ENCODE results near the gene AURKA. TPM values are rescaled to one million over a fixed set of nuclear protein-coding genes. Genes with fewer than 3 reads are reported as not detected.

Gene AURKA
- total and polyA plus RNA-seq, 7 experiments from 2014 or later, result 0.43 to 44.1 (median 1.1) TPM

- Histone ChIP-seq H3K4me1 (ENCODE audit: control insufficient read depth in 2 of 2, insufficient read depth in 2 of 2, low read length in 2 of 2) (peaks cover 28 to 34% of the 10 kb centered on the region in 2 donors), H3K4me3 (ENCODE audit: low read length) (no peak overlapping the region), H3K9me3 (ENCODE audit: control insufficient read depth in 2 of 3, low read length in 3 of 3) (no peaks in the 10 kb centered on the region), H3K27ac (ENCODE audit: low read depth, low read length) (no peak overlapping the region), H3K36me3 (ENCODE audit: control insufficient read depth in 2 of 3, insufficient read depth in 3 of 3, low read length in 3 of 3) (peaks cover 0 to 22% (median 3%) of the 10 kb centered on the region in 3 experiments), H3K27me3 (ENCODE audit: control insufficient read depth in 2 of 2, insufficient read depth in 2 of 2, low read length in 2 of 2) (no peaks in the 10 kb centered on the region)
- peak overlapping the region in 1 of 10 donors; percentile 14 for H3K4me3 Mint-ChIP-seq
- CTCF ChIA-PET, result interaction anchor here (0.6 to 1.1 kb wide), 2 partner anchors 36 to 81 kb away, joined by 3 to 9 read pairs; no protein-coding TSS in a partner anchor
- H3K27ac Mint-ChIP-seq, result peak overlapping the region in 2 of 9 donors; percentile 7 to 11
- DNase-seq (no peak), ATAC-seq (peak; percentile 76)
- POLR2A ChIA-PET, result interaction anchor here (0.7 to 4.9 kb wide), 4 partner anchors 9 to 21 kb away, joined by 3 to 24 read pairs (median 5); partner anchors contain the start of gene CASS4
- peaks cover 0 to 51% (median 17%) of the 10 kb centered on the region in 5 donors for H3K36me3 Mint-ChIP-seq
- intact Hi-C loops (cut with micrococcal nuclease), result no loop called here
- no peaks in the 10 kb centered on the region for H3K27me3 Mint-ChIP-seq
- peaks cover 29 to 75% (median 60%) of the 10 kb centered on the region in 7 donors for H3K4me1 Mint-ChIP-seq
- H3K9me3 Mint-ChIP-seq, result peaks cover 0 to 2% (median 0%) of the 10 kb centered on the region in 11 donors
Observed at GRCh38 chr20:56433880-56434255, 41.9 kb upstream of the AURKA start.

GRCh38 chr20:56433221-56433879, 41.3 kb upstream of the AURKA start:
- Mint-ChIP-seq H3K9me3 (peaks cover 0 to 2% (median 0%) of the 10 kb centered on the region in 11 donors), H3K36me3 (peaks cover 0 to 55% (median 17%) of the 10 kb centered on the region in 5 donors), H3K4me1 (peaks cover 34 to 75% (median 63%) of the 10 kb centered on the region in 7 donors), H3K4me3 (no peak overlapping the region), H3K27me3 (no peaks in the 10 kb centered on the region), H3K27ac (peak overlapping the region in 4 of 9 donors; percentile 7 to 76 (median 40))
- Histone ChIP-seq H3K4me1 (ENCODE audit: control insufficient read depth in 2 of 2, insufficient read depth in 2 of 2, low read length in 2 of 2) (peaks cover 27 to 30% of the 10 kb centered on the region in 2 donors), H3K27ac (ENCODE audit: low read depth, low read length) (no peak overlapping the region), H3K9me3 (ENCODE audit: control insufficient read depth in 2 of 3, low read length in 3 of 3) (no peaks in the 10 kb centered on the region), H3K4me3 (ENCODE audit: low read length) (no peak overlapping the region), H3K36me3 (ENCODE audit: control insufficient read depth in 2 of 3, insufficient read depth in 3 of 3, low read length in 3 of 3) (peaks cover 0 to 19% (median 3%) of the 10 kb centered on the region in 3 experiments), H3K27me3 (ENCODE audit: control insufficient read depth in 2 of 2, insufficient read depth in 2 of 2, low read length in 2 of 2) (no peaks in the 10 kb centered on the region)
- ChIA-PET POLR2A (interaction anchor here (0.7 to 4.9 kb wide), 5 partner anchors 8 to 20 kb away, joined by 3 to 24 read pairs (median 4); partner anchors contain the start of gene CASS4), CTCF (no interaction called here)
- intact Hi-C loops (cut with micrococcal nuclease), result no loop called here
- ATAC-seq (no peak), DNase-seq (no peak)

GRCh38 chr20:56431471-56431870, 39.5 kb upstream of the AURKA start:
- Histone ChIP-seq H3K27ac (ENCODE audit: low read depth, low read length) (no peak overlapping the region), H3K27me3 (ENCODE audit: control insufficient read depth in 2 of 2, insufficient read depth in 2 of 2, low read length in 2 of 2) (no peaks in the 10 kb centered on the region), H3K4me1 (ENCODE audit: control insufficient read depth in 2 of 2, insufficient read depth in 2 of 2, low read length in 2 of 2) (peaks cover 22 to 26% of the 10 kb centered on the region in 2 donors), H3K9me3 (ENCODE audit: control insufficient read depth in 2 of 3, low read length in 3 of 3) (no peaks in the 10 kb centered on the region), H3K36me3 (ENCODE audit: control insufficient read depth in 2 of 3, insufficient read depth in 3 of 3, low read length in 3 of 3) (peaks cover 0 to under 1% (median 0%) of the 10 kb centered on the region in 3 experiments), H3K4me3 (ENCODE audit: low read length) (no peak overlapping the region)
- DNase-seq, result no peak
- intact Hi-C loops (cut with micrococcal nuclease), result no loop called here
- peak overlapping the region in 3 of 10 donors; percentile 15 to 96 (median 84) for H3K4me3 Mint-ChIP-seq
- CTCF ChIA-PET, result no interaction called here
- POLR2A ChIA-PET, result interaction anchor here (0.6 to 4.9 kb wide), 3 partner anchors 8 to 19 kb away, joined by 3 to 24 read pairs (median 6); partner anchors contain the start of gene CASS4
- H3K4me1 Mint-ChIP-seq, result peaks cover 37 to 80% (median 70%) of the 10 kb centered on the region in 7 donors
- H3K9me3 Mint-ChIP-seq, result peaks cover 0 to 2% (median 0%) of the 10 kb centered on the region in 11 donors
- no peaks in the 10 kb centered on the region for H3K27me3 Mint-ChIP-seq
- H3K27ac Mint-ChIP-seq, result peak overlapping the region in 2 of 9 donors; percentile 21 to 94
- peaks cover 0 to 49% (median 22%) of the 10 kb centered on the region in 5 donors for H3K36me3 Mint-ChIP-seq
- no peak for ATAC-seq

GRCh38 chr20:56430957-56431356, 38.9 kb upstream of the AURKA start:
- DNase-seq (no peak), ATAC-seq (no peak)
- Histone ChIP-seq H3K36me3 (ENCODE audit: control insufficient read depth in 2 of 3, insufficient read depth in 3 of 3, low read length in 3 of 3) (no peaks in the 10 kb centered on the region), H3K4me1 (ENCODE audit: control insufficient read depth in 2 of 2, insufficient read depth in 2 of 2, low read length in 2 of 2) (peaks cover 22 to 26% of the 10 kb centered on the region in 2 donors), H3K27ac (ENCODE audit: low read depth, low read length) (no peak overlapping the region), H3K4me3 (ENCODE audit: low read length) (no peak overlapping the region), H3K27me3 (ENCODE audit: control insufficient read depth in 2 of 2, insufficient read depth in 2 of 2, low read length in 2 of 2) (no peaks in the 10 kb centered on the region), H3K9me3 (ENCODE audit: control insufficient read depth in 2 of 3, low read length in 3 of 3) (no peaks in the 10 kb centered on the region)
- peaks cover 0 to 50% (median 24%) of the 10 kb centered on the region in 5 donors for H3K36me3 Mint-ChIP-seq
- H3K4me3 Mint-ChIP-seq, result peak overlapping the region in 5 of 10 donors; percentile 2 to 96 (median 84)
- ChIA-PET POLR2A (interaction anchor here (1.2 to 4.9 kb wide), 4 partner anchors 9 to 18 kb away, joined by 6 to 24 read pairs (median 7); partner anchors contain the start of gene CASS4), CTCF (no interaction called here)
- peaks cover 37 to 84% (median 75%) of the 10 kb centered on the region in 7 donors for H3K4me1 Mint-ChIP-seq
- H3K9me3 Mint-ChIP-seq, result peaks cover 0 to 2% (median 0%) of the 10 kb centered on the region in 11 donors
- intact Hi-C loops (cut with micrococcal nuclease), result loop anchor here in 1 of 2 donors (1.0 kb wide), 1 partner anchor 9 kb away; no protein-coding TSS in a partner anchor
- H3K27ac Mint-ChIP-seq, result peak overlapping the region in 8 of 9 donors; percentile 9 to 99 (median 94)
- H3K27me3 Mint-ChIP-seq, result no peaks in the 10 kb centered on the region

GRCh38 chr20:56430461-56430860, 38.4 kb upstream of the AURKA start:
- H3K27ac ChIP-seq (ENCODE audit: low read depth, low read length), result peak overlapping the region; percentile 76
- Mint-ChIP-seq H3K4me3 (peak overlapping the region in 9 of 10 donors; percentile 77 to 96 (median 88)), H3K9me3 (peaks cover 0 to 2% (median 0%) of the 10 kb centered on the region in 11 donors), H3K27me3 (no peaks in the 10 kb centered on the region), H3K36me3 (peaks cover 0 to 52% (median 26%) of the 10 kb centered on the region in 5 donors), H3K4me1 (peaks cover 37 to 87% (median 78%) of the 10 kb centered on the region in 7 donors), H3K27ac (peak overlapping the region; percentile 84 to 99 (median 94))
- ChIA-PET CTCF (interaction anchor here (0.6 kb wide), 1 partner anchor 9 kb away, joined by 3 read pairs; no protein-coding TSS in a partner anchor), POLR2A (interaction anchor here (0.6 to 4.9 kb wide), 6 partner anchors 9 to 18 kb away, joined by 3 to 24 read pairs (median 6); partner anchors contain the start of gene CASS4)
- H3K4me3 ChIP-seq (ENCODE audit: low read length), result no peak overlapping the region
- no peaks in the 10 kb centered on the region for H3K9me3 ChIP-seq (ENCODE audit: control insufficient read depth in 2 of 3, low read length in 3 of 3)
- no peaks in the 10 kb centered on the region for H3K36me3 ChIP-seq (ENCODE audit: control insufficient read depth in 2 of 3, insufficient read depth in 3 of 3, low read length in 3 of 3)
- peaks cover 22 to 26% of the 10 kb centered on the region in 2 donors for H3K4me1 ChIP-seq (ENCODE audit: control insufficient read depth in 2 of 2, insufficient read depth in 2 of 2, low read length in 2 of 2)
- DNase-seq (no peak), ATAC-seq (no peak)
- no peaks in the 10 kb centered on the region for H3K27me3 ChIP-seq (ENCODE audit: control insufficient read depth in 2 of 2, insufficient read depth in 2 of 2, low read length in 2 of 2)
- intact Hi-C loops (cut with micrococcal nuclease), result loop anchor here in 1 of 2 donors (1.0 kb wide), 1 partner anchor 10 kb away; no protein-coding TSS in a partner anchor

GRCh38 chr20:56429941-56430340, 37.9 kb upstream of the AURKA start:
- Histone ChIP-seq H3K4me3 (ENCODE audit: low read length) (peak overlapping the region; percentile 54), H3K27ac (ENCODE audit: low read depth, low read length) (peak overlapping the region; percentile 76), H3K9me3 (ENCODE audit: control insufficient read depth in 2 of 3, low read length in 3 of 3) (no peaks in the 10 kb centered on the region), H3K36me3 (ENCODE audit: control insufficient read depth in 2 of 3, insufficient read depth in 3 of 3, low read length in 3 of 3) (no peaks in the 10 kb centered on the region), H3K4me1 (ENCODE audit: control insufficient read depth in 2 of 2, insufficient read depth in 2 of 2, low read length in 2 of 2) (peaks cover 22 to 26% of the 10 kb centered on the region in 2 donors), H3K27me3 (ENCODE audit: control insufficient read depth in 2 of 2, insufficient read depth in 2 of 2, low read length in 2 of 2) (no peaks in the 10 kb centered on the region)
- peaks cover 0 to 2% (median 0%) of the 10 kb centered on the region in 11 donors for H3K9me3 Mint-ChIP-seq
- DNase-seq, result no peak
- H3K4me1 Mint-ChIP-seq, result peaks cover 37 to 88% (median 78%) of the 10 kb centered on the region in 7 donors
- ChIA-PET POLR2A (interaction anchor here (0.6 to 2.9 kb wide), 6 partner anchors 9 to 17 kb away, joined by 3 to 20 read pairs (median 7); partner anchors contain the start of gene CASS4), CTCF (interaction anchor here (0.6 to 1.6 kb wide), 2 partner anchors 10 to 13 kb away, joined by 3 read pairs; no protein-coding TSS in a partner anchor)
- intact Hi-C loops (cut with micrococcal nuclease), result loop anchor here in 1 of 2 donors (1.0 to 2.0 kb wide), 3 partner anchors 9 to 17 kb away; partner anchors contain the start of gene CASS4
- no peak for ATAC-seq
- peak overlapping the region; percentile 84 to 99 (median 94) for H3K27ac Mint-ChIP-seq
- H3K36me3 Mint-ChIP-seq, result peaks cover 0 to 50% (median 26%) of the 10 kb centered on the region in 5 donors
- H3K27me3 Mint-ChIP-seq, result no peaks in the 10 kb centered on the region
- peak overlapping the region; percentile 77 to 96 (median 88) for H3K4me3 Mint-ChIP-seq
